Fibroblast of pulmonary artery (primary cell): Measurements from ENCODE around the gene ESCO1.
A peak's percentile ranks its signal among the peaks of the same experiment; 100 is the strongest.

Experiments used
- DNase-seq: peaks from one replicate; pipeline ENCODE4 v3.0.0-alpha.2; 2010; ENCODE audit warnings: low read depth
- H3K4me3 ChIP-seq: replicated peaks from 2 replicates; pipeline ENCODE4 v1.5.1; 2011; ENCODE audit warnings: low read depth, mild to moderate bottlenecking, control low read depth, low read length, moderate library complexity
- CTCF ChIP-seq: IDR thresholded peaks from 2 replicates; pipeline ENCODE4 v1.5.1; 2011; ENCODE audit warnings: mild to moderate bottlenecking, control low read depth, low read length, inconsistent platforms; ENCODE audit errors: missing control alignments

The ESCO1 gene

DNA sequence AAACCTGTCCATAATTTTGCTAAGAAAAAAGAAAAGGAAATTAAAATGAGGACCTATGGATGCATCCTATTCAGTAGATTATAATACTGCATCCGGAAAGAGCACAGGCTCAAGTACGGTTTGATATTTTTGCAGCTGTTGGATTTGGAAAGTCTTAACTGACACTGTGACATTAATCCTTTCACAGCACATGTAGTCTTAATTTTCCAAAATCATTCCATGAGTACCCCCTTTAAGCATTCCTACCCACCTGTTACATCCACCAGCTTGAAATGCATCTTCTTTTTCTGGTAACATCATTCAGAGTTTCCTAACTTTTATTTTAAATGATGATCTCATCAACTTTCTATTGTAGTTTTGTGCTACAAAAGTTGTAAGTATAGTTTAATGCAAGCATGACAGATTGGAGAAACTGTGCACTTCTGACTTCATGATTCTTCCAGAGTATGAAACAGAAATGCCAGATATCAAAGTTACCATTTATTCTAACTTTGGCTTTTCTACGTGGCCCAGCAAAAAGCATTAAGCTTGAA lies 113.5 kb downstream of the ESCO1 start:
- no peak overlapping the region for H3K4me3 ChIP-seq
- no peak for DNase-seq
- TF ChIP-seq CTCF, result no peak

GRCh38 chr18:21484851-21485636 lies 115.5 kb downstream of the ESCO1 start:
- TF ChIP-seq CTCF, result no peak
- DNase-seq, result peak; percentile 23
- H3K4me3 ChIP-seq, result no peak overlapping the region

DNA sequence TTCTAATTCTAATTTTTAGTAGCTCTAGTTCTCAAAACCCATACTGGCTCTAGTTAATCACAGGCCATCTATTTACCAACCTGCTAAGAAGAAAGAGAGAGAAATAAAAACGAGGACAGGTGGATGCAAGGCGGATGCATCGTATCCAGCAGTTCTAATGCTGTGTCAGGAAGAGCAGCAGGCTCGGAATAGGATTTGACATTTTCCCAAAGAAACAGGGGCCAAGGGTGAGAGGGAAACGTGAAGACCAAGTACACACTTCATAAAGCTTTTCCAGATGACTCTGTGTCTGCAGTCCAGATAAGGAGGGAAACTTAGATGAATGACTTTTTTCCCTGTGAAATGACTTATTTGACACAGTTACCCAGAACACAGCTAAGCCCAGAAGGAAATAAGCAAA lies 117.5 kb downstream of the ESCO1 start:
- TF ChIP-seq CTCF, result no peak
- H3K4me3 ChIP-seq, result no peak overlapping the region
- DNase-seq, result no peak

- no peak for DNase-seq
- H3K4me3 ChIP-seq, result no peak overlapping the region
- TF ChIP-seq CTCF, result no peak
These were observed 118.8 kb downstream of the ESCO1 start for GRCh38 chr18:21481739-21482138.

DNA sequence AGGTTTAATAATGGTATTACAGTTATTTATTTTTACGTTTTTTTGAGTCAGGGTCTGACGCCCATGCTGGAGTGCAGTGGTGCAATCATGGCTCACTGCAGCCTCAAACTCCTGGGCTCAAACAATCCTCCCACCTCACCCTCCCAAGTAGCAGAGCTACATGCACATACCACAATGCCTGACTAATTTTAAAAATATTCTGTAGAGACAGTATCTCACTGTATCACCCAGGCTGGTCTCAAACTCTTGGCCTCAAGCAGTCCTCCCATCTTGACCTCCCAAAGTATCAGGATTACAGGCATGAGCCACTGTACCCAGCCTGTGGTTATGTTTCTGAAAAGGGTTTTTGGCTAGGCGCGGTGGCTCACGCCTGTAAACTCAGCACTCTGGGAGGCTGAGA lies 120.8 kb downstream of the ESCO1 start:
- DNase-seq, result no peak
- no peak for TF ChIP-seq CTCF
- H3K4me3 ChIP-seq, result no peak overlapping the region
